Measurements from ENCODE around the gene AGRN. TPM values are rescaled to one million over a fixed set of nuclear protein-coding genes. Genes with fewer than 3 reads are reported as not detected.

AGRN gene
- total RNA-seq, 1 donor from 2014 or later, result 135 TPM

DNA sequence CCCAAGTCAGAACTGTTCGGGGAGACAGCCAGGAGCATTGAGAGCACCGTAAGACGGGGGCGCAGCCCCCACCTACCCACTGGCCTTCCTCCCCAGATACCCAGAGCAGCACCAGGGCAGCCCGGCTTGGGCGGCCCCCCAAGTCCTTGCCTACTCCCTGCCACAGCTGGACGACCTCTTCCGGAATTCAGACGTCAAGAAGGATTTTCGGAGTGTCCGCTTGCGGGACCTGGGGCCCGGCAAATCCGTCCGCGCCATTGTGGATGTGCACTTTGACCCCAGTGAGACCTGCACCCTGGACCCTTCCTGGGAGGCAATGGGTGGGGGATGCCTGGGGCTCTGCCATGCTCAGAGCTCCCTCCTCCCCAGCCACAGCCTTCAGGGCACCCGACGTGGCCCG is 27.5 kb downstream of the AGRN start:
- Histone ChIP-seq H3K4me1 (no peaks in the 10 kb centered on the region), H3K36me3 (peaks cover 17% of the 10 kb centered on the region), H3K4me3 (no peak overlapping the region), H3K27ac (no peak overlapping the region), H3K9me3 (no peaks in the 10 kb centered on the region), H3K27me3 (no peaks in the 10 kb centered on the region)
- DNase-seq, result no peak
- TF ChIP-seq, protein P1, sequence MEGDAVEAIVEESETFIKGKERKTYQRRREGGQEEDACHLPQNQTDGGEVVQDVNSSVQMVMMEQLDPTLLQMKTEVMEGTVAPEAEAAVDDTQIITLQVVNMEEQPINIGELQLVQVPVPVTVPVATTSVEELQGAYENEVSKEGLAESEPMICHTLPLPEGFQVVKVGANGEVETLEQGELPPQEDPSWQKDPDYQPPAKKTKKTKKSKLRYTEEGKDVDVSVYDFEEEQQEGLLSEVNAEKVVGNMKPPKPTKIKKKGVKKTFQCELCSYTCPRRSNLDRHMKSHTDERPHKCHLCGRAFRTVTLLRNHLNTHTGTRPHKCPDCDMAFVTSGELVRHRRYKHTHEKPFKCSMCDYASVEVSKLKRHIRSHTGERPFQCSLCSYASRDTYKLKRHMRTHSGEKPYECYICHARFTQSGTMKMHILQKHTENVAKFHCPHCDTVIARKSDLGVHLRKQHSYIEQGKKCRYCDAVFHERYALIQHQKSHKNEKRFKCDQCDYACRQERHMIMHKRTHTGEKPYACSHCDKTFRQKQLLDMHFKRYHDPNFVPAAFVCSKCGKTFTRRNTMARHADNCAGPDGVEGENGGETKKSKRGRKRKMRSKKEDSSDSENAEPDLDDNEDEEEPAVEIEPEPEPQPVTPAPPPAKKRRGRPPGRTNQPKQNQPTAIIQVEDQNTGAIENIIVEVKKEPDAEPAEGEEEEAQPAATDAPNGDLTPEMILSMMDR (IDR thresholded peaks at IDR 0.05), result no peak
- no peak for ATAC-seq
- intact Hi-C loops (cut with DNase I), result no loop called here

DNA sequence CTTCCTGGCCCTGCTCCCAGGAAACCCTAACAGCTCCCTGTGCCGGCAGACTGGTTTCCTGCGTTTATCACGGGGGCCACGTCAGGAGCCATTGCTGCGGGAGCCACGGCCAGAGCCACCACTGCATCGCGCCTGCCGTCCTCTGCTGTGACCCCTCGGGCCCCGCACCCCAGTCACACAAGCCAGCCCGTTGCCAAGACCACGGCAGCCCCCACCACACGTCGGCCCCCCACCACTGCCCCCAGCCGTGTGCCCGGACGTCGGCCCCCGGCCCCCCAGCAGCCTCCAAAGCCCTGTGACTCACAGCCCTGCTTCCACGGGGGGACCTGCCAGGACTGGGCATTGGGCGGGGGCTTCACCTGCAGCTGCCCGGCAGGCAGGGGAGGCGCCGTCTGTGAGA is 28.0 kb downstream of the AGRN start:
- TF ChIP-seq, protein P1 (IDR thresholded peaks at IDR 0.05), result no peak
- no peak for DNase-seq
- Histone ChIP-seq H3K9me3 (no peaks in the 10 kb centered on the region), H3K36me3 (peaks cover 17% of the 10 kb centered on the region), H3K27me3 (no peaks in the 10 kb centered on the region), H3K4me3 (no peak overlapping the region), H3K4me1 (no peaks in the 10 kb centered on the region), H3K27ac (no peak overlapping the region)
- no peak for ATAC-seq
- intact Hi-C loops (cut with DNase I), result no loop called here

DNA sequence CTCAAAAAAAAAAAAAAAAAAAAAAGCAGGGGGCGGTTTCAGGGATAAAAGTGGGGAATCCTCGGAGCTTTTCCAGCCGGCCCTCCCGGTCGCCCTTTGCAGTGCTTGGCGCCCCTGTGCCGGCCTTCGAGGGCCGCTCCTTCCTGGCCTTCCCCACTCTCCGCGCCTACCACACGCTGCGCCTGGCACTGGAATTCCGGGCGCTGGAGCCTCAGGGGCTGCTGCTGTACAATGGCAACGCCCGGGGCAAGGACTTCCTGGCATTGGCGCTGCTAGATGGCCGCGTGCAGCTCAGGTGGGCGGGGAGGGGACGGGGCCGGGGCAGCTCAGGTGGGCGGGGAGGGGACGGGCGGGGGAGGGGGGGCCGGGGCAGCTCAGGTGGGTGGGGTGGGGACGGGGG is 28.8 kb downstream of the AGRN start:
- DNase-seq (no peak), ATAC-seq (no peak)
- peaks cover 17% of the 10 kb centered on the region for H3K36me3 ChIP-seq
- no peak overlapping the region for H3K4me3 ChIP-seq
- H3K27ac ChIP-seq, result no peak overlapping the region
- no peaks in the 10 kb centered on the region for H3K27me3 ChIP-seq
- no peaks in the 10 kb centered on the region for H3K4me1 ChIP-seq
- intact Hi-C loops (cut with DNase I), result no loop called here
- TF ChIP-seq, protein P1 (IDR thresholded peaks at IDR 0.05), result no peak
- H3K9me3 ChIP-seq, result no peaks in the 10 kb centered on the region

DNA sequence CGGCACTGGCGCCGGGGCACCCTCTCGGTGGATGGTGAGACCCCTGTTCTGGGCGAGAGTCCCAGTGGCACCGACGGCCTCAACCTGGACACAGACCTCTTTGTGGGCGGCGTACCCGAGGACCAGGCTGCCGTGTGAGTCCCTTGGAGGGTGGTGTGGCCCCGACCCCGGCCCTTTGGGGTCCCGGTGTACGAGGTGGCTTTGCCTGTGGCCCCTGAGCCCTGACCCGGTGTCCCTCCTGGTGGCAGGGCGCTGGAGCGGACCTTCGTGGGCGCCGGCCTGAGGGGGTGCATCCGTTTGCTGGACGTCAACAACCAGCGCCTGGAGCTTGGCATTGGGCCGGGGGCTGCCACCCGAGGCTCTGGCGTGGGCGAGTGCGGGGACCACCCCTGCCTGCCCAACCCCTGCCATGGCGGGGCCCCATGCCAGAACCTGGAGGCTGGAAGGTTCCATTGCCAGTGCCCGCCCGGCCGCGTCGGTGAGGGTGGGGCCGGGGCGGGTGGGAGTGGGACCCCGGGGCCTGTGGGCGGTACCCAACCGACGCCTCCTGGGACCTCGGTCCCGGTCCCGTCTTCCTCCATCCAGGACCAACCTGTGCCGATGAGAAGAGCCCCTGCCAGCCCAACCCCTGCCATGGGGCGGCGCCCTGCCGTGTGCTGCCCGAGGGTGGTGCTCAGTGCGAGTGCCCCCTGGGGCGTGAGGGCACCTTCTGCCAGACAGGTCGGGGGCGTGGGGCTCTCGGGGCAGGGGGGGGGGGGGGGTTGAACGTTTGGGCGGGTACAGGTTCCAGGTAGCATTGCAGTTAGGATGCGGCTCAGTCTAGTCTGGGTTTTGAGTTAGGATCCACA is 29.6 kb downstream of the AGRN start:
- H3K36me3 ChIP-seq, result peaks cover 17% of the 10 kb centered on the region
- H3K4me3 ChIP-seq, result no peak overlapping the region
- no peaks in the 10 kb centered on the region for H3K27me3 ChIP-seq
- H3K4me1 ChIP-seq, result no peaks in the 10 kb centered on the region
- H3K9me3 ChIP-seq, result no peaks in the 10 kb centered on the region
- TF ChIP-seq, protein P1 (IDR thresholded peaks at IDR 0.05), result no peak
- DNase-seq (no peak), ATAC-seq (no peak)
- no peak overlapping the region for H3K27ac ChIP-seq
- intact Hi-C loops (cut with DNase I), result no loop called here

DNA sequence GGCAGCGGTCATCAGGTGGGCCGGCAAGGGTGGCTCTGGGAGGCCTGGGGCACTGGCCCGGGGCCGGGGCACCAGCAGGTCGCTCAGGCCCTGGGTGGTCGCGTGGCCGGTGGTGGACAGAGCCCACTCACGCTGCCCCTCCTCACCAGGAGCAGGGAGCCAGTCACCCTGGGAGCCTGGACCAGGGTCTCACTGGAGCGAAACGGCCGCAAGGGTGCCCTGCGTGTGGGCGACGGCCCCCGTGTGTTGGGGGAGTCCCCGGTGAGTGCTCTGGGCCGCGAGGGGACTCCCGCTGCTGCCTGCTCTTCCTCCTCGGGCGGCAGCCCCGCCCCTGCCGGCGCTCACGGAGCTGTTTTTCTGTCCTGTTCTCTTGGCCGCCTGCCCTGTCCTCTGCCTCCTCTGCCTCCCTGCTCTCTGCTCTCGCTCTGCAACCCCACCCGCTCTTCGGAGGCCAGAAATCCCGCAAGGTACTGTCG is 30.7 kb downstream of the AGRN start:
- no peaks in the 10 kb centered on the region for H3K9me3 ChIP-seq
- DNase-seq (no peak), ATAC-seq (no peak)
- no peaks in the 10 kb centered on the region for H3K4me1 ChIP-seq
- no peaks in the 10 kb centered on the region for H3K27me3 ChIP-seq
- H3K36me3 ChIP-seq, result peaks cover 17% of the 10 kb centered on the region
- TF ChIP-seq, protein P1 (IDR thresholded peaks at IDR 0.05), result no peak
- H3K4me3 ChIP-seq, result no peak overlapping the region
- H3K27ac ChIP-seq, result no peak overlapping the region
- intact Hi-C loops (cut with DNase I), result no loop called here

All from upper lobe of right lung (tissue), 1 donor.